ENCODE results near the gene MMP21. TPM values are rescaled to one million over a fixed set of nuclear protein-coding genes. Genes with fewer than 3 reads are reported as not detected.

MMP21 gene
- total and polyA plus RNA-seq, 2 of the 13 experiments (the other 11 are each of a cell fraction or from before 2014, with no cell fraction given), result not detected

DNA sequence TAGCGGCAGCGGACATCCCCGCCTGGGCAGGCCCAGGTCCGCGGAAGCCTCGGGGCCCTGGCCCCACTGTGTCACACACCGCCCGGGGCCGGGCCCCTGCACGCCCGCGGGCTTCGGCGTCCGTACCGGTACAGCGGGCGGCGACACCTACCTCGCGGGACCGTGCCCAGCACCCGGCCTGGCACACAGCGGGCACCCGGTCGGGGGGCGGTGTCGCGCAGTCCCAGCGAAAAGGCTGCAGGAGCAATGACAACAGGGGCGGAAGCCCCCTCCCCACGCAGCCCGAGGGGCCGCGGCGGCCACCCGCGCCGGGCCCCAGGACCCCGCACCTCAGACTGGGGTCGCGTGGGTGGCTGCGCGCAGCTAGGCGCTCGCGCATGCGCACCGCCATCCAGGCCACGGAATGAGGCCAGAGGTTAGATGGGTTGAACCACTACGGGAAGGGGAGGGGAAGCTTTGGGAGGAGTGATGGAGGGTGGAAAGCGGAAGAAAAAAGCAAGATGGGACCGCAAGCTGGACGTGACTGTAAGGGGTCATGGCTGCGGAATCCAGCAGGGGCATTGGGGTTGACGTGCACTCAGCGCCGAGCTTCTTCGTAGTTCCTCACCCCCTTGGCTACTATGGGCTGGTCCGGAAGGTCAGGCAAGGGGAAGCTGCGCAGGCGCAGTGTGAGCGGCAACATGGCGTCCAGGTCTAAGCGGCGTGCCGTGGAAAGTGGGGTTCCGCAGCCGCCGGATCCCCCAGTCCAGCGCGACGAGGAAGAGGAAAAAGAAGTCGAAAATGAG is 47.4 kb upstream of the MMP21 start, which contains the start of the genes BCCIP and UROS (continued):
- TF ChIP-seq ZBTB40 (IDR thresholded peaks at IDR 0.05) (no peak), ZBTB40 (CRISPR knock-in tag; IDR thresholded peaks at IDR 0.05) (no peak), HMGA1 (CRISPR knock-in tag; conservative IDR thresholded peaks at IDR 0.05) (no peak), HOXD1 (CRISPR knock-in tag; IDR thresholded peaks at IDR 0.05) (no peak; the same call in 1 of the 2 replicates), SALL1 (CRISPR knock-in tag; IDR thresholded peaks at IDR 0.05) (peak; percentile 72), KAT2B (IDR thresholded peaks at IDR 0.05; ENCODE audit: borderline replicate concordance, low read depth, low read length) (no peak), ZBTB43 (CRISPR knock-in tag; conservative IDR thresholded peaks at IDR 0.05) (no peak), ZBTB49 (CRISPR knock-in tag; IDR thresholded peaks at IDR 0.05; ENCODE audit: borderline replicate concordance) (no peak)
- TF ChIP-seq, protein P1, sequence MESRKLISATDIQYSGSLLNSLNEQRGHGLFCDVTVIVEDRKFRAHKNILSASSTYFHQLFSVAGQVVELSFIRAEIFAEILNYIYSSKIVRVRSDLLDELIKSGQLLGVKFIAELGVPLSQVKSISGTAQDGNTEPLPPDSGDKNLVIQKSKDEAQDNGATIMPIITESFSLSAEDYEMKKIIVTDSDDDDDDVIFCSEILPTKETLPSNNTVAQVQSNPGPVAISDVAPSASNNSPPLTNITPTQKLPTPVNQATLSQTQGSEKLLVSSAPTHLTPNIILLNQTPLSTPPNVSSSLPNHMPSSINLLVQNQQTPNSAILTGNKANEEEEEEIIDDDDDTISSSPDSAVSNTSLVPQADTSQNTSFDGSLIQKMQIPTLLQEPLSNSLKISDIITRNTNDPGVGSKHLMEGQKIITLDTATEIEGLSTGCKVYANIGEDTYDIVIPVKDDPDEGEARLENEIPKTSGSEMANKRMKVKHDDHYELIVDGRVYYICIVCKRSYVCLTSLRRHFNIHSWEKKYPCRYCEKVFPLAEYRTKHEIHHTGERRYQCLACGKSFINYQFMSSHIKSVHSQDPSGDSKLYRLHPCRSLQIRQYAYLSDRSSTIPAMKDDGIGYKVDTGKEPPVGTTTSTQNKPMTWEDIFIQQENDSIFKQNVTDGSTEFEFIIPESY (CRISPR knock-in tag; IDR thresholded peaks at IDR 0.05), result no peak
- TF ChIP-seq, protein P2, sequence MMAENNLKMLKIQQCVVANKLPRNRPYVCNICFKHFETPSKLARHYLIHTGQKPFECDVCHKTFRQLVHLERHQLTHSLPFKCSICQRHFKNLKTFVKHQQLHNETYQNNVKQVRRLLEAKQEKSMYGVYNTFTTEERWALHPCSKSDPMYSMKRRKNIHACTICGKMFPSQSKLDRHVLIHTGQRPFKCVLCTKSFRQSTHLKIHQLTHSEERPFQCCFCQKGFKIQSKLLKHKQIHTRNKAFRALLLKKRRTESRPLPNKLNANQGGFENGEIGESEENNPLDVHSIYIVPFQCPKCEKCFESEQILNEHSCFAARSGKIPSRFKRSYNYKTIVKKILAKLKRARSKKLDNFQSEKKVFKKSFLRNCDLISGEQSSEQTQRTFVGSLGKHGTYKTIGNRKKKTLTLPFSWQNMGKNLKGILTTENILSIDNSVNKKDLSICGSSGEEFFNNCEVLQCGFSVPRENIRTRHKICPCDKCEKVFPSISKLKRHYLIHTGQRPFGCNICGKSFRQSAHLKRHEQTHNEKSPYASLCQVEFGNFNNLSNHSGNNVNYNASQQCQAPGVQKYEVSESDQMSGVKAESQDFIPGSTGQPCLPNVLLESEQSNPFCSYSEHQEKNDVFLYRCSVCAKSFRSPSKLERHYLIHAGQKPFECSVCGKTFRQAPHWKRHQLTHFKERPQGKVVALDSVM (CRISPR knock-in tag; IDR thresholded peaks at IDR 0.05), result 0 out of 2 replicates have a peak, but pooled peaks have one; percentile 34
